Stimulated activated effector memory CD8-positive, alpha-beta T cell treated with anti-CD3 and anti-CD28 coated beads, Interleukin-12 subunit alpha, Interleukin-12 subunit beta, amount 100 ng/mL, for 72 hours (primary cell): Measurements from ENCODE around the gene VCAN.
"Not testable (repeated sequence)": the region's sequence is repeated elsewhere in the genome, so short reads cannot be mapped to it uniquely, and the experiment has no call there.

Experiments used
- ATAC-seq: fragments of 150-1000 bp; cut with Tn5 transposase; 2 replicates; pipeline ENCODE4 v1.10.0; 2021
- DNase-seq, 2 donors: peaks; one replicate each; pipeline ENCODE4 v3.0.0; 2021 to 2022; ENCODE audit warnings: low spot score in 2 of 2
- H3K27ac Mint-ChIP-seq: one replicate; pipeline ENCODE4 v1.8.0; 2022; ENCODE audit warnings: mild to moderate bottlenecking, mixed read lengths
- H3K36me3 Mint-ChIP-seq: one replicate; pipeline ENCODE4 v1.8.0; 2022; ENCODE audit warnings: mild to moderate bottlenecking, mixed read lengths
- H3K4me1 Mint-ChIP-seq: one replicate; pipeline ENCODE4 v1.8.0; 2022; ENCODE audit warnings: mixed read lengths
- H3K4me3 Mint-ChIP-seq: one replicate; pipeline ENCODE4 v1.8.0; 2022; ENCODE audit warnings: mild to moderate bottlenecking, mixed read lengths
- H3K9me3 Mint-ChIP-seq: one replicate; pipeline ENCODE4 v1.8.0; 2022; ENCODE audit warnings: mixed read lengths

VCAN gene

DNA sequence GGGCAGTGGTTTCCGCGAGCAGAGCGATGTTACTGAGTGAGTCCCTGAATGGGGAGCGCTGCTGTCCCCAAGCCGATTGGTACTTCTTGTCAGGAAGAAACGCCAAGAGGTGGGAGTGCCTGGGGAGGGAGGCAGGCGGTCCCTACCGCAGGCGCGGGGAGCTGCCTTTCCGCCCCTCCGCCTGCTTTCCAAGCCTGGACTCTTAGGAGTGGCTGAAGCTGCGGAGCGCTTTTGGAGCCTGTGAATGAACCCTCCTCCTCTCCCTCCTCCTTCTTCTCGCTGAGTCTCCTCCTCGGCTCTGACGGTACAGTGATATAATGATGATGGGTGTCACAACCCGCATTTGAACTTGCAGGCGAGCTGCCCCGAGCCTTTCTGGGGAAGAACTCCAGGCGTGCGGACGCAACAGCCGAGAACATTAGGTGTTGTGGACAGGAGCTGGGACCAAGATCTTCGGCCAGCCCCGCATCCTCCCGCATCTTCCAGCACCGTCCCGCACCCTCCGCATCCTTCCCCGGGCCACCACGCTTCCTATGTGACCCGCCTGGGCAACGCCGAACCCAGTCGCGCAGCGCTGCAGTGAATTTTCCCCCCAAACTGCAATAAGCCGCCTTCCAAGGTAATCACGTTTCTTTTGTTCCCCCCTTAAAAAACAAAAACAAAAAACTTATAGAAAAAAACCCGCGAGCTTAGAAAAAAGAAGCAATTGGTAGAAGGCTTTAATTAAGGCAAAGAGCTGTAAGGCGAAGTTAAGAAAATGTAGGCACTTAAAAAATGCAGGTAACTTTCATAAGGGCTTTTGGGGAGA, at the start of gene VCAN:
Gene VCAN, plus strand, starts transcription at position 340 of the 808 bp plus-strand sequence. CDS start 11,775 bp downstream, outside the sequence.
- peak; percentile 20 for ATAC-seq
- Mint-ChIP-seq H3K4me1 (peaks cover 28% of the 10 kb centered on the region), H3K27ac (no peak within 1 kb of the TSS), H3K4me3 (peak within 1 kb of the TSS; percentile 79), H3K36me3 (no peaks in the 10 kb centered on the region), H3K9me3 (no peaks in the 10 kb centered on the region)
- DNase-seq = peak in 1 of 2 donors; percentile 50

DNA sequence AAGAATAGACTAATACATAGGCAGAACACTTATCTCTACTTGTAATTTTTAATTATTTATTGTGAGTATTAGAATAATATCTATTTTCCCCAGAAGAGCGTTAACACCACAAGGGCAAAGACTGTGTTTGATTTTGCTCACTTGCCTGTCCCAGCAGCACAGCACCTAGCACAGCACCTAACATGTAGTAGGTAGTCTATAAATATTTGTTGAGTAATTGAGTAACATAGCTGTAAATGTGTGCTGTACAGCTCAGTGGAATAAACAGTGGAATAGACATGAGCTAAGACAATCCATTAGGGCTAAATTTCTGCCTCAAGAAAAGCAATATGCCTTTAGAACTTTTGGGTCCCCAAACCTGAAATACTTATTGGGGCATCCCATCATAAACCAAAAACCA, 49.3 kb upstream of the VCAN start:
- Mint-ChIP-seq H3K4me3 (no peak overlapping the region), H3K27ac (no peak overlapping the region), H3K9me3 (peaks cover 7% of the 10 kb centered on the region), H3K4me1 (no peaks in the 10 kb centered on the region), H3K36me3 (no peaks in the 10 kb centered on the region)
- DNase-seq (no peak), ATAC-seq (no peak)

DNA sequence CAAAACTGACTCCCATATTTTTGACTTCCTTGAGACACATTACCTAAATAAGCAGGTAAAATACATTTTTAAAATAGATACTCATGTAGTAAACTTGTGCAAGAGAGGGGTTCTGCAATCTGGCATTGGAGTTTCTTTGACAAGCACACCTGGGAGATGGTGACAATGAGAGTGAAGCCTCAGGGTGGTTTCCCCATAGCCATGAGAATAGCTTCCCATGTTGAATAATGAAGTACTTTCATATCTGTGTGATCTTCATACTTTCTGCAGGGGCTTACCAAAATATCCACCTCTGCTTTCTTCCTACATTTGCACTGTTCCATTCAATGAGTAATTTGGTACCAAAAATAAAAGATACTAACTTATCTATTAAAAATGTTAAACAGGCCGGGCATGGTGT, 44.7 kb upstream of the VCAN start:
- Mint-ChIP-seq H3K36me3 (no peaks in the 10 kb centered on the region), H3K9me3 (no peaks in the 10 kb centered on the region), H3K4me1 (no peaks in the 10 kb centered on the region), H3K27ac (no peak overlapping the region), H3K4me3 (no peak overlapping the region)
- ATAC-seq = no peak
- no peak for DNase-seq

DNA sequence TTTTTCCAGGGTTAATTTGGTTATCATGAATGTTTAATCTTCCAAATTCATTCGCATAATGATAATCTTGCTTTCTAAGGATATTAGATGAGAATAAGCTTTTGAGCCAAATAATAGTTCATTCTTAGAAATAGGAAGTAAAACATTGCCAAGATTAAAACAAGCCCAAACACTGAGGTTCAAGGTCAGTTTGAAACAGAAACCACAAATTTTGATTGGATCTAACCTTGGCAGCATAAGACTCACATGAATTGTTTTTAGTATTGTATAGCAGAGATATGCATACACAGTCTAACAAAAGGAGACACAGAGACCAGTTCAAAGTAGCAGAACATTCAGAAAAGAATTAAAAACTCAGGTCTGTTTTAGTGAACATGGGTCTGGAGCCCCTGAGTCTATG, 43.4 kb upstream of the VCAN start:
- no peak for ATAC-seq
- Mint-ChIP-seq H3K36me3 (no peaks in the 10 kb centered on the region), H3K9me3 (no peaks in the 10 kb centered on the region), H3K27ac (no peak overlapping the region), H3K4me1 (no peaks in the 10 kb centered on the region), H3K4me3 (no peak overlapping the region)
- DNase-seq = no peak

DNA sequence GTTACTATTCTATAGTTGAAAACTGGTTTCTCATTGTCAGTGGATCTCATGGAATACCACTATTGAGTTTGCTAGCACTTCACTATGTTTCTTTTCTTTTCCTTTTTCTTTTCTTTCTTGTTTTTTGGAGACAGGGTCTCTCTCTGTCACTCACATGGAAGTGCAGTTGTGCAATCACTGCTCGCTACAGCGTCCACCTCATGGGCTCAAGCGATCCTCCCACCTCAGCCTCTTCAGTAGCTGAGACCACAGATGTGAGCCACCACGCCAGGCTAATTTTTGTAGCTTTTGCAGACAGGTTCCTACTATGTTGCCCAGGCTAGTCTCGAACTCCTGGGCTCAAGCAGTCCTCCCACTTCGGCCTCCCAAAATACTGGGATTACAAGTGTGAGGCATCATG, 42.7 kb upstream of the VCAN start:
- DNase-seq = no peak
- Mint-ChIP-seq H3K4me3 (no peak overlapping the region), H3K36me3 (no peaks in the 10 kb centered on the region), H3K4me1 (no peaks in the 10 kb centered on the region), H3K9me3 (no peaks in the 10 kb centered on the region), H3K27ac (no peak overlapping the region)
- ATAC-seq = no peak

DNA sequence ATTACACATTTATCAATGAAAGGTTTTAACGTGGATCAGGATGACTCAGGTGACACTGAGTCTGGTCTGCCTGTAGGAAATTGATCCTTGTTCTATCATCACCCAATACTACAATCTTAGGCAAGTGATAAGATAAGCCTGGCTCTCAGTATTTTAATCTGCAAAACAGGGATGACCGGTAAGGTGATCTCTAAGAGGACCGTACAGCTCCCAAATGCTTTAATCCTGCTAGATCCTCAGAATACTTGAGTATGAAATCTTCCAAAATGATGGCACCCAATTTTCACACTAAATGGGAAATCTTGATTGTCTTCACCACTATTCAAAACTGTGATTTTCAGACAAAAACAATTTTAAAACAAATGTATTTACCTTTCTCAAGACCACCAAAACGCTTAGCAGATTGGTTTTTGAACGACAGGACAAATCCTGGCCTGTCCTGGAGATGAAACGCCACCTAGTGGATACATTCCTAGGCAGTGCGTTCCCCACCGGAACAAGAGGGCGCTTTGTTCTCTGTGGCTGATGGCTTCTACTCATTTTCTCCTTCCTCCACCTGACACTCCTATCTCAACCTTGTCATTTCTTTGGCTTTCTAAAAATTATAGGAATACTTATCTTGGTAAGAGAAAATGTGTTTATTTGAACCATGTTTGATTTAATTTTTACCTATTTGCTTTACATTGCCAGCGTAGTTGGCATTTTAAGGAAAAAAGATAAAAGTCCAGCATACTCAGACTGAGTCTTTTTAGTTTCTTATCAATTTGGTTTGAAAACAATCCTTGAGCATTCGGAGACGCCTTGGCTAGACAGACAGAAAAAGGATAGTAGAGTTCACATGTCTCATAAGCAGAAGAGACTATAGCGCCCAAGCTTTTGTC, 41.2 kb upstream of the VCAN start:
- no peaks in the 10 kb centered on the region for H3K36me3 Mint-ChIP-seq
- H3K4me3 Mint-ChIP-seq = no peak overlapping the region
- no peaks in the 10 kb centered on the region for H3K4me1 Mint-ChIP-seq
- no peak overlapping the region for H3K27ac Mint-ChIP-seq
- DNase-seq (peak; percentile 7 to 56), ATAC-seq (peak; percentile 79)
- H3K9me3 Mint-ChIP-seq = no peaks in the 10 kb centered on the region

DNA sequence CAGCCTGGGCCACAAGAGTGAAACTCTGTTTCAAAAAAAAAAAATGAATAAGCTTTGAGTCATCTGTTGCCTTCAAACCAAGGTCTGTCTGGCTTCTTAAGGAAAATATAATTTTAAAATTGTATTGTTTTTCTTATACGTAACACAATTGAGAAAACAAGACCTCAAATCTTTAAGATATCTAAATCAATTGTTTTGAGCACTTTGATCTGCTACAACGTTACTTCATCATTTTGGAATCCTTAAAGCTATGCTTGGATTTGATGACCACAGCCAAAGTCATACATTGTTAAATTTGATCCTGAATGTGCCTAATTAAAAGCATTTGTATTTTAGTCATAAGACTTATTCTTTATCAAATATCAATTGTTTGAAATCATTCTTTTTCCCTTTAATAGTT, 37.7 kb upstream of the VCAN start:
- ATAC-seq (no peak), DNase-seq (no peak)
- H3K36me3 Mint-ChIP-seq = no peaks in the 10 kb centered on the region
- H3K4me1 Mint-ChIP-seq = no peaks in the 10 kb centered on the region
- H3K4me3 Mint-ChIP-seq = no peak overlapping the region
- H3K9me3 Mint-ChIP-seq = no peaks in the 10 kb centered on the region
- no peak overlapping the region for H3K27ac Mint-ChIP-seq

DNA sequence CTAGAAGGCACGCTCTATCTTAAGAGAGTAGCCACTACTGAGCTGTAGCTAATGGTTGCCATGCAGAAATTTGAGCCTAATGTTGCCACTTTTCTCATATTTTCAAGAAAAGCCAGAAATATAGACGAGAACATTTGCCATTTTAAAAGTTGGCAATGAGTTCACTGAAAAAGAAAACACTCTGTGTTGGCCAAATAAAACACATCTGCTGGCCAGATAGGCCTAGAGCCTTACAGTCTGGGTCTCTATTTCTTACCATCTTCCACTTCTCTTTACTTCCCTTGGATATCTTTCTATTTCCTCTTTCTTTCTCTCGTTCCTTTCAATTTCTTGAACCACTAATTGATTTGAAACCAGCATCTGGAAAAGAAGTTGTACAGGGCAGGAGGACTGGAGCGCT, 36.6 kb upstream of the VCAN start:
- no peaks in the 10 kb centered on the region for H3K36me3 Mint-ChIP-seq
- no peak overlapping the region for H3K4me3 Mint-ChIP-seq
- H3K27ac Mint-ChIP-seq = no peak overlapping the region
- ATAC-seq (no peak), DNase-seq (no peak)
- no peaks in the 10 kb centered on the region for H3K4me1 Mint-ChIP-seq
- no peaks in the 10 kb centered on the region for H3K9me3 Mint-ChIP-seq

DNA sequence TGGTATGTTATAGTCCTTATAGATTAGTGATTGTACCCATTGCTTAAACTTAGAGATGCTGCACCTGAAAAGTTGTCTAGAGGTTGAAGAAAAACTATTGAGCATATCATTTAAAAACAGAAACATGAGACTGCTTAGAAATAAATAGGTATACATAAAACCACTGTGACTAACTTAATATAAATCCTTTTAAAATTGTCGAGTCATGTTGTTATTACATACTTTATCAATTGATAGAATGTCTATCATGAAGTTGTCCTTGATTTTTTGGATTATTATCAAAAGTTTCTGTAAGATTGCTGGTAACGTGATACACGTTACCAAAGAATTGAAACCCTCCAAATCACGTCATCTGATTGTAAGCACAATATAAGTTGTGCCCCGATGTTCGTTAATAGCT, 35.3 kb upstream of the VCAN start:
- H3K4me3 Mint-ChIP-seq = no peak overlapping the region
- no peak overlapping the region for H3K27ac Mint-ChIP-seq
- no peak for DNase-seq
- H3K9me3 Mint-ChIP-seq = no peaks in the 10 kb centered on the region
- no peak for ATAC-seq
- H3K4me1 Mint-ChIP-seq = no peaks in the 10 kb centered on the region
- H3K36me3 Mint-ChIP-seq = no peaks in the 10 kb centered on the region

DNA sequence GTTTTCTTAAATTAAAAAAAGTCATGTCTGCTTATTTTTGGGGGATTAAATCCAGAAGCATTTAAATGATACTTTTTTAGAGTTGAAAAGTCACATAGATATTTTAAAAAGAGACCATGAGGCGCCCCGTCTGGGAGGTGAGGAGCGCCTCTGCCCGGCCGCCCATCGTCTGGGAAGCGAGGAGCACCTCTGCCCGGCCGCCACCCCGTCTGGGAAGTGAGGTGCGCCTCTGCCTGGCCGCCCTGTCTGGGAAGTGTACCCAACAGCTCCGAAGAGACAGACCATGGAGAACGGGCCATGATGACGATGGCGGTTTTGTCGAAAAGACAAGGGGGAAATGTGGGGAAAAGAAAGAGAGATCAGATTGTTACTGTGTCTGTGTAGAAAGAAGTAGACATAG, 33.8 kb upstream of the VCAN start:
- ATAC-seq, H3K36me3 Mint-ChIP-seq, H3K9me3 Mint-ChIP-seq, H3K4me3 Mint-ChIP-seq, DNase-seq, H3K4me1 Mint-ChIP-seq, H3K27ac Mint-ChIP-seq: not testable (repeated sequence)

DNA sequence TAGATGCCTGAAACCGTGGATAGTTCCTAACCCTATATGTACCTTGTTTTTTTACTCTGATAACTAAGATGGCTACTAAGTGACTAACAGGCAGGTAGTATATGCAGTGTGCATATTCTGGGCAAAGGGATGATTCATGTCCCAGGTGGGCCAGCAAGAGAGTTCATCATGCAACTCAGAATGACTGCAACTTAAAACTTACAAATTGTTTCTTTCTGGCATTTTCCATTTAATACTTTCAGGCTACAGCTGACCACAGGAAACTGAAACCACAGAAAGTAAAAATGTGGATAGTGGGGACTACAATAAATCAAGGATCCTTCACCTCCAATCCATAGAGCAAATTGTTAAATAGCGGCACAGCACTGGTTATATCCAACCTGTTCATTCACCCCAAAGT, 30.7 kb upstream of the VCAN start:
- no peak overlapping the region for H3K27ac Mint-ChIP-seq

DNA sequence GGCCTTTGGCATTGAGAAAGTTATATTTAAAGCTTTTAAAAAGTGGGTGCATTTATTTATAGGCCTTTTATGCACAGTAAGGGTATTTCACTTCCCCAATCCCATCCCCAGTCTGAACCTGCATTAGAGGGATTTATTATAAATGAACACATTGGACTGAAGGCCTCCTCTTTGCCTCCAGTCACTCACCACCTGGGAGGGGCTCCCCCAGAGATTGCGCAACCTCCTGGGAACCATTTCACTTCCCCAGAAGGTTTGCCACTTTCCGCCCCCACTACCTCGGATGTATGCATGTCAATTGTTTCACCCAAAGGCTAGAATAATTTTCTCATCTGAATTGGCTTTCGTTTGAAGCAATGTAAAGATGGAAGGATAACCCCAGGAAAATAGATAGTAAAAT, 29.8 kb upstream of the VCAN start:
- Mint-ChIP-seq H3K36me3 (no peaks in the 10 kb centered on the region), H3K4me1 (no peaks in the 10 kb centered on the region), H3K4me3 (no peak overlapping the region), H3K27ac (no peak overlapping the region), H3K9me3 (no peaks in the 10 kb centered on the region)
- DNase-seq = no peak
- no peak for ATAC-seq

More for the DNA sequence above, 30.7 kb upstream of the VCAN start:
- no peak for ATAC-seq
- H3K36me3 Mint-ChIP-seq = no peaks in the 10 kb centered on the region
- DNase-seq = no peak
- H3K9me3 Mint-ChIP-seq = no peaks in the 10 kb centered on the region
- no peaks in the 10 kb centered on the region for H3K4me1 Mint-ChIP-seq
- H3K4me3 Mint-ChIP-seq = no peak overlapping the region

DNA sequence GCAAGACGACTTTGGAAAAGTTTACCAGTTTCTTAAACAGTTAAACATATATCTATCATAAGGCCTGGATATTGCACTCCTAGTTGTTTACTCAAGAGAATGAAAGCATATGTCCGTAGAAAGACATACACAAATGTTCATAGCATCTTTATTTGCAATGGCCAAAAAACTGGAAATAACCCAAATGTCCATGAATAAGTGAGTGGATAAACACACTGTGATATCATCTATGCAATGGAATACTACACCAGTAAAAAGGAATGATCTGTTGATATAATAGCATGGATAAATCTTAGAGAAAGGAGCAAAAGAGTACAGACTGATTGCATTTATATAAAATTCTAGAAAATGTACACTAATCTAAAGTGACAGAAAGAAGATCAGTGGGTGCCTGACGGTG, 28.0 kb upstream of the VCAN start:
- ATAC-seq = no peak
- no peak overlapping the region for H3K27ac Mint-ChIP-seq
- H3K4me3 Mint-ChIP-seq = no peak overlapping the region
- H3K9me3 Mint-ChIP-seq = no peaks in the 10 kb centered on the region
- no peaks in the 10 kb centered on the region for H3K4me1 Mint-ChIP-seq
- H3K36me3 Mint-ChIP-seq = no peaks in the 10 kb centered on the region
- DNase-seq = no peak

DNA sequence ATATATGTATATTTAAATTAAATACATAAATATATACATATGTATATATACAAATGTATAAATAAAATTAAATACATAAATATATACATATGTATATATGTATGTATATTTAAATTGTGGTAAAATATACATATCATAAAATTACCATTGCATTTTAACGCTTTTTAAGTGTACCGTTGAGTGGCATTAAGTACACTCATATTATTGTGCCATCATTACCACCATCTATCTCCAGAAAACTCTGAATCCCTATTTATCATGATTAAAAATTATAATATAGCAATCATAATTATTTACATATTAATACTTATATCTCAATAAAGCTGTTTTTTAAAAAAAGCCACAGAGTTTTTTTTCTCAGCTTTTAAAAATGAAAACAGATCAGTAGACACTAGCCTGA, 27.1 kb upstream of the VCAN start:
- ATAC-seq (no peak), DNase-seq (no peak)
- Mint-ChIP-seq H3K4me1 (no peaks in the 10 kb centered on the region), H3K4me3 (no peak overlapping the region), H3K36me3 (no peaks in the 10 kb centered on the region), H3K9me3 (no peaks in the 10 kb centered on the region), H3K27ac (no peak overlapping the region)

DNA sequence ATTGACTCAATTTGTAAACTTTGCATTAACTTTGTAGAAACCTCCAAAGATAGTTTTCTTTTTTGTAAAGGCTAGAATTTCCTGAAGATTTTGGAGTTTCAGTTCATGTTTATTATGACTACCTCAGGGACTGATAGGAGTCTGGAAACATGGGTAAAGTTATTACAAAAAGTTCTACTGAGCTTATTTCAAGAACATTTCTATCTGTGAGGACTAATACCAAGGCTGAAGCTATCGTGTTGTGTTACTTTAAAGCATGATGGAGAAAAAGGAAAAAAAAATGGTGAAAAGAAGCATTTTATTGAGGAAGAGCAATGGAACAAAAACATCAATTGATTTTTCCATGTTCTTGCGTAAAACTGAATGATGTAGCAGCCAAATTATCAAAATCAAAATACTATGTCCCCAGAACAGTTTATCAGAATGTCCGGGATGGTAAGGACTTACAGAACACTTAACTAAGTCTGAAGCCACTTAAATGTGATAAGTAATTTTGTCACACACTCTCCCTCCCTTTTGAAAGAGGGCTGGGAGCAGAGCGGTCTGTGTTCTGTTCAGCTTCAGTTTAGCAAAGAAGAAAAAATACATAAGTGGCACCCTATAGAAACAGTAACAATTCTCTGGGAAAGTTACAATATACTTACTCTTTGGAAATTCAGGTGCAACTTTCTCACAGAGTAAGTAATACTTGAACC, 25.1 kb upstream of the VCAN start:
- H3K36me3 Mint-ChIP-seq = no peaks in the 10 kb centered on the region
- DNase-seq (no peak), ATAC-seq (no peak)
- no peak overlapping the region for H3K4me3 Mint-ChIP-seq
- no peaks in the 10 kb centered on the region for H3K4me1 Mint-ChIP-seq
- H3K27ac Mint-ChIP-seq = no peak overlapping the region
- H3K9me3 Mint-ChIP-seq = no peaks in the 10 kb centered on the region
